K562 (cell line): Measurements from ENCODE around the gene ENTR1. TPM values are rescaled to one million over a fixed set of nuclear protein-coding genes. Genes with fewer than 3 reads are reported as not detected.

Experiments used
- ARID4B ChIP-seq: sonication (generic); formaldehyde crosslinking; IDR thresholded peaks from 2 replicates; pipeline ENCODE4 v1.8.0; 2022; ENCODE audit warnings: mild to moderate bottlenecking, missing genetic modification reagents
- BRD4 ChIP-seq: fragments of 200-600 bp; sonication (generic); IDR thresholded peaks from 2 replicates; pipeline ENCODE4 v1.6.1; 2017; ENCODE audit warnings: inconsistent platforms
- CCAR2 ChIP-seq: fragments of 200-400 bp; formaldehyde crosslinking; IDR thresholded peaks from 2 replicates; pipeline ENCODE4 v1.6.1; 2017; ENCODE audit warnings: mild to moderate bottlenecking, low read depth, low read length
- CTBP1 ChIP-seq: fragments of 450-650 bp; IDR thresholded peaks from 2 replicates; pipeline ENCODE4 v1.6.1; 2016; ENCODE audit warnings: borderline replicate concordance
- ETV1 ChIP-seq: fragments of 450-650 bp; conservative IDR thresholded peaks from 2 replicates; pipeline ENCODE4 v1.6.1; 2016; ENCODE audit warnings: missing genetic modification characterization, control low read depth, low read depth, missing compliant biosample characterization
- GABPA ChIP-seq: fragments of 200-800 bp; sonication (Bioruptor generic); conservative IDR thresholded peaks from 2 replicates; pipeline ENCODE4 v1.6.1; 2016; ENCODE audit warnings: low read depth, missing genetic modification characterization, missing compliant biosample characterization
- KDM5B ChIP-seq: fragments of 200-600 bp; sonication (generic); IDR thresholded peaks from 2 replicates; pipeline ENCODE4 v1.6.1; 2012; ENCODE audit warnings: low read depth, mild to moderate bottlenecking, moderate library complexity, low read length, control low read depth, inconsistent platforms; ENCODE audit not compliant: insufficient replicate concordance
- NRF1 ChIP-seq, 2 experiments: fragments of 450-650 bp; IDR thresholded peaks in 1 of 2; conservative IDR thresholded peaks in 1 of 2; 2 replicates each; pipeline ENCODE4 v1.6.1; 2014; ENCODE audit warnings: mild to moderate bottlenecking in 2 of 2
- RBM22 ChIP-seq: fragments of 200-400 bp; formaldehyde crosslinking; IDR thresholded peaks from 2 replicates; pipeline ENCODE4 v1.6.1; 2018; ENCODE audit warnings: low read length, low read depth; ENCODE audit not compliant: poor library complexity, severe bottlenecking
- SNIP1 ChIP-seq: fragments of 450-650 bp; IDR thresholded peaks from 2 replicates; pipeline ENCODE4 v1.7.1; 2017; ENCODE audit warnings: low read depth, mild to moderate bottlenecking
- TAF1 ChIP-seq: IDR thresholded peaks from 2 replicates; pipeline ENCODE4 v1.6.1; 2011; ENCODE audit warnings: mild to moderate bottlenecking, low read length, moderate library complexity; ENCODE audit not compliant: insufficient read depth, control insufficient read depth, severe bottlenecking; ENCODE audit errors: extremely low read depth
- YY1 ChIP-seq, 3 experiments: IDR thresholded peaks; 2 replicates each; pipeline ENCODE4 v1.6.1; 2011; ENCODE audit warnings: low read length in 2 of 3, mild to moderate bottlenecking in 2 of 3, moderate library complexity in 2 of 3, borderline replicate concordance in 1 of 3, control low read depth in 1 of 3, low read depth in 1 of 3; ENCODE audit not compliant: insufficient read depth in 3 of 3, insufficient replicate concordance in 2 of 3, control insufficient read depth in 1 of 3, insufficient read length in 1 of 3; ENCODE audit errors: extremely low read depth in 1 of 3
- ZBTB7A ChIP-seq: IDR thresholded peaks from 2 replicates; pipeline ENCODE4 v1.6.1; 2011; ENCODE audit warnings: low read depth, mild to moderate bottlenecking, low read length, moderate library complexity, borderline replicate concordance; ENCODE audit not compliant: control insufficient read depth
- ZNF280A ChIP-seq: fragments of 450-650 bp; IDR thresholded peaks from 2 replicates; pipeline ENCODE4 v1.6.1; 2018; ENCODE audit warnings: mild to moderate bottlenecking, low read depth; ENCODE audit not compliant: partially characterized antibody
- polyA plus RNA-seq, 8 experiments: library from polyadenylated mRNA; depleted of rRNA in 4 of 8; stranded (reverse) in 5 of 8; unstranded in 3 of 8; fragments of >200 nt; fragmentation: Nextera tagmentation in 2 of 8; fragmentation: Illumina TruSeq in 1 of 8; extraction: Ambion mirVana in 2 of 8; extraction: Trizol in 1 of 8; gene quantifications; 2 replicates each; pipeline versions ENCODE4 v1.2.1 to v1.2.3, GENCODE V29; 2011 to 2014; ENCODE audit warnings: inconsistent platforms in 1 of 8, missing spikeins in 1 of 8
- total RNA-seq, 7 experiments: library from RNA; depleted of rRNA in 6 of 7; stranded (reverse); fragments of >200 nt in 6 of 7; fragmentation: Illumina TruSeq in 2 of 7; extraction: Trizol in 2 of 7; gene quantifications; 2 replicates each; pipeline versions ENCODE4 v1.2.1 to v1.2.3, GENCODE V29; 2011 to 2021; ENCODE audit warnings: low replicate concordance in 1 of 7
- TF ChIP-seq, protein P1 (sequence below): fragments of 250-450 bp; sonication (Bioruptor Pico); IDR thresholded peaks from 2 replicates; pipeline ENCODE4 v1.5.0; 2020; ENCODE audit warnings: mild to moderate bottlenecking, borderline replicate concordance
- TF ChIP-seq, protein P2 (sequence below): sonication (generic); formaldehyde crosslinking; IDR thresholded peaks from 2 replicates; pipeline ENCODE4 v1.9.0; 2022; ENCODE audit warnings: mild to moderate bottlenecking, missing genetic modification reagents

The ENTR1 gene
- total and polyA plus RNA-seq, 9 of the 15 experiments (the other 6 are each of a cell fraction or from before 2014, with no cell fraction given), result 6.7 to 106 (median 72.6) TPM

- TF ChIP-seq CCAR2 (no peak), CTBP1 (0 out of 2 replicates have a peak, but pooled peaks have one; percentile 20), KDM5B (peak; percentile 73), BRD4 (peak; percentile 79; the same call in 1 of the 2 replicates), ZBTB7A (peak; percentile 75), YY1 (IDR thresholded peaks at IDR 0.05; ENCODE audit: borderline replicate concordance in 1 of 3, control insufficient read depth in 1 of 3, extremely low read depth in 1 of 3, insufficient read depth in 3 of 3, insufficient read length in 1 of 3, insufficient replicate concordance in 2 of 3, low read depth in 1 of 3, low read length in 2 of 3) (peak in 1 of 3 experiments; percentile 10), ZNF280A (no peak), NRF1 (conservative IDR thresholded peaks at IDR 0.05 in 1 of 2, IDR thresholded peaks at IDR 0.05 in 1 of 2) (peak in 1 of 2 experiments; percentile 50; a peak in 3 of 4 replicates), SNIP1 (no peak), TAF1 (peak; percentile 45), ARID4B (no peak; the same call in 1 of the 2 replicates), ETV1 (tag) (peak; percentile 28; the same call in 1 of the 2 replicates), RBM22 (no peak), GABPA (tag) (peak; percentile 79)
- TF ChIP-seq, protein P1, sequence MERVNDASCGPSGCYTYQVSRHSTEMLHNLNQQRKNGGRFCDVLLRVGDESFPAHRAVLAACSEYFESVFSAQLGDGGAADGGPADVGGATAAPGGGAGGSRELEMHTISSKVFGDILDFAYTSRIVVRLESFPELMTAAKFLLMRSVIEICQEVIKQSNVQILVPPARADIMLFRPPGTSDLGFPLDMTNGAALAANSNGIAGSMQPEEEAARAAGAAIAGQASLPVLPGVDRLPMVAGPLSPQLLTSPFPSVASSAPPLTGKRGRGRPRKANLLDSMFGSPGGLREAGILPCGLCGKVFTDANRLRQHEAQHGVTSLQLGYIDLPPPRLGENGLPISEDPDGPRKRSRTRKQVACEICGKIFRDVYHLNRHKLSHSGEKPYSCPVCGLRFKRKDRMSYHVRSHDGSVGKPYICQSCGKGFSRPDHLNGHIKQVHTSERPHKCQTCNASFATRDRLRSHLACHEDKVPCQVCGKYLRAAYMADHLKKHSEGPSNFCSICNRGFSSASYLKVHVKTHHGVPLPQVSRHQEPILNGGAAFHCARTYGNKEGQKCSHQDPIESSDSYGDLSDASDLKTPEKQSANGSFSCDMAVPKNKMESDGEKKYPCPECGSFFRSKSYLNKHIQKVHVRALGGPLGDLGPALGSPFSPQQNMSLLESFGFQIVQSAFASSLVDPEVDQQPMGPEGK (CRISPR knock-in tag), result no peak
- TF ChIP-seq, protein P2, sequence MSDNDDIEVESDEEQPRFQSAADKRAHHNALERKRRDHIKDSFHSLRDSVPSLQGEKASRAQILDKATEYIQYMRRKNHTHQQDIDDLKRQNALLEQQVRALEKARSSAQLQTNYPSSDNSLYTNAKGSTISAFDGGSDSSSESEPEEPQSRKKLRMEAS (CRISPR knock-in tag), result peak; percentile 2; the same call in 1 of the 2 replicates
These were observed 36.9 kb downstream of the ENTR1 start, which contains the start of gene CARD9 (continued) for GRCh38 chr9:136373300-136374182.
